ENCODE data around the gene FSD1.

The FSD1 gene

DNA sequence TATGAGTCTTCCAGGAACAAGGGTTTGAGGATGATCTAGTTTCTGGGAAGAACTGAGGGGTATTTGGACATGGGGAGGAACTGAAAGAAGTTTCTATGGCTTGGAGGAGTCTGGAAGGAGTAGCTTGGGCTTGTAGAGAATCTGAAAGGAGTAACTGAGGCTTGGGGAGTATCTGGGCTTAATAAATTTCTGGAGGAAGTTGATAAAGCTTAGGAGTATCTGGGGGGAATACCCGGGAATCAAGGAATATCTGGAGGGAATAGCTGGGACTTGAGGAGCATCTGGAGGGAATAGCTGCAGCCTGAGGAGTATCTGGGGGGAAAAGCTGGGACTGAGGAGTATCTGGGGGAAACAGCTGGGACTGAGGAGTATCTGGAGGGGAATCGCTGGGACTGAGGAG, 16.0 kb downstream of the FSD1 start:
- DNase-seq, result no peak

DNA sequence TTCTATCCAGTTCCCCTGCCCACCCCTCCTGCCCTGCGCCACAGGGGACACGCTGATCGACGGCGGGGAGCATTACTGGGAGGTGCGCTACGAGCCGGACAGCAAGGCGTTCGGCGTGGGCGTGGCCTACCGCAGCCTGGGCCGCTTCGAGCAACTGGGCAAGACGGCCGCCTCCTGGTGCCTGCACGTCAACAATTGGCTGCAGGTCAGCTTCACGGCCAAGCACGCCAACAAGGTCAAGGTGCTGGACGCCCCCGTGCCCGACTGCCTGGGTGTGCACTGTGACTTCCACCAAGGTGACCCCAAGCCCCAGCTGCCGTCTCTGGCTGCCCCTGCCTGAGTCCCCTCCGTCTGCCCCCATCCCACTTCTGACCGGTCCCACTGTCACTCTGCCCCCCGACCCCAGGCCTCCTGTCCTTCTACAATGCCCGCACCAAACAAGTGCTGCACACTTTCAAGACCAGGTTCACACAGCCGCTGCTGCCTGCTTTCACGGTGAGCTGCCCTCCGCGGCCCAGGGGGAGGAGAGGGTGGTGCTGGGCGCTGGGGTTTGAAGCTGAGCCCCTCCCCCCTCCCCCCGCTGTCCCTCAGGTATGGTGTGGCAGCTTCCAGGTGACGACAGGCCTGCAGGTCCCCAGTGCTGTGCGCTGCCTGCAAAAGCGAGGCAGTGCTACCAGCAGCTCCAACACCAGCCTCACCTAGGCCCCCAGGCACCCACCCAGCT, 18.7 kb downstream of the FSD1 start:
- DNase-seq, result no peak

DNA sequence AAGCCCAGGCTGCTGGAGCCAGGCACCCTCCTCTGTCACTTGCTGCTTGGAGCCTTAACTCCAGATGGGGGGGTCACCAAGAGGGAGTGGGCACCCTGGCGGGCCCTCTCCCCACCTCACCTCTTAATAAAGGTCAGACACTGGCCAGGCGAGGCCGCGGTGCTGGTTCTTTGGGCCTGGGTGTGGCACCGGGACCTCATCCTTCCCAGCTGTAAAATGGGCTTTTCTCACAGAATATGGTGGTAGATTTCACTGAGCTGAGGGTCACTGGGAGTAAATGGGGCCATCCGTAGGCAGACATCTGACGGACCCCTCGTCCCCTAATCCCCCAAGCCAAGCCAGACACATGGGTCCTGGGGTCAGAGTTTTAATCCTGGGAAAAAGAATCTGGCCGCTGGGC, 19.3 kb downstream of the FSD1 start:
- no peak for DNase-seq

DNA sequence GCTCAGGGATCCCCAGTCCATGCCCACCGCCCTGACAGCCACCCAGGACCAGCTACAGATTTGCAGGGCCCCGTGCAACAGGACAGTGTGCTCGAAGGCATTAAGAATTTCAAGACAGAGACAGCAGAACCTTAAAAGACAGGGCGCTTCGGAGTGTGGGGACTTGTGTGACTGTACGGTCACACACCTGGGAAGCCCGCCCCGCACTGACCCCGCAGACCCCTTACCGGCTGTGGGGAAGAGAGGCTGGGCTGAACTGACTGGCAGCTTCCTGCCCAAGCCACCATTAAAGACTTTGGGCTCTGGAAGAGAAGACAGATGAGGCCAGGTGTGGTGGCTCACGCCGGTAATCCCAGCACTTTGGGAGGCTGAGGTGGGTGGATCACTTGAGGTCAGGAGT, 19.8 kb downstream of the FSD1 start:
- no peak for DNase-seq

DNA sequence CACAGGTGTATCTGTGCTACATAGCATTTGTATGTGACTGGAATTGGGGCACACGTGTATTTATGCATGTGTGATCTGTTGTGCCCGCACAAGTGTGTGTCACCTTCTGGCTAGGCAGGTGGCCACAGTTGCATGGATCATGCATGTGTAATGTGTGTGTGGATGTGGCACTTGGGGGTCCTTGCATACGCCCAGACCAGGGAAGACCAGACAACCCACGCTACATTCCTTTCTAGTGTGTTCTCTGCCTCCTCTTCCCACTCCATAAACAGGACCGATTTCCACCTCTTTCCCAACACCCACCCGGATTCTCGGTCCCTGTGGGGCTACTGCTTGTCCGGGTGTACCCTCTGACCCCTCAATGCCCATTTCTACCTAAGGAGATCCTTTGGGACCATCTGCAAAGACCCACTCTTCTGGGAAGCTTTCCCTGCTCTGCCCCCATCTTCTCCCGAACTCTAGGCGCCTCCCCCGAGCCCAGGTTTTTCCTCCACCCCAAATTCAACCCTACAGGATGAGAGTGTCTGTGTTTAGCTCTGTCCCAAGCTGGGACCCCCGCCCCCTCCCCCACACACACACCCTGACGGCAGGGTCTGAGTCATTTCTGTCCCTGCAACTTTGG, 21.9 kb downstream of the FSD1 start:
- DNase-seq, result no peak

DNA sequence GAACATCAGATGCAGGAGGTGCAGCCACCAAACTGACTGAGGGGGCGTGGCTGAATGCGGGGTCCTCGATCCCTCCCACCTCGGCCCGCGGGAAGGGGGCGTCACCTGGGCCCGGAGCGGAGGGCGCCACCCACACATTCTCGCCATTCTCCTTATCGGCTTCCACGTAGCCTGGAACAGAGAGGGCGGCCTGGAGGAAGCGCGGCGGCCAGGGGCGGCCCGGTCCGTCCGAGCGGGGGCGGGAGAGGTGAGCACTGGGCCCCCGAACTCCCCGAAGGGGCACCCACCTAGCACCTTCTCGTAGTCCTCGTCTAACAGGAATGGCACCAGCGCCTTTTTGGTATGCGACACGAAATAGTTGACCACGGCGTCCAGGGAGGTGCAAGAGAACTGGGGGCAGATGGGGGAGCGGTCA, 22.4 kb downstream of the FSD1 start:
- peak; percentile 27 for DNase-seq

DNA sequence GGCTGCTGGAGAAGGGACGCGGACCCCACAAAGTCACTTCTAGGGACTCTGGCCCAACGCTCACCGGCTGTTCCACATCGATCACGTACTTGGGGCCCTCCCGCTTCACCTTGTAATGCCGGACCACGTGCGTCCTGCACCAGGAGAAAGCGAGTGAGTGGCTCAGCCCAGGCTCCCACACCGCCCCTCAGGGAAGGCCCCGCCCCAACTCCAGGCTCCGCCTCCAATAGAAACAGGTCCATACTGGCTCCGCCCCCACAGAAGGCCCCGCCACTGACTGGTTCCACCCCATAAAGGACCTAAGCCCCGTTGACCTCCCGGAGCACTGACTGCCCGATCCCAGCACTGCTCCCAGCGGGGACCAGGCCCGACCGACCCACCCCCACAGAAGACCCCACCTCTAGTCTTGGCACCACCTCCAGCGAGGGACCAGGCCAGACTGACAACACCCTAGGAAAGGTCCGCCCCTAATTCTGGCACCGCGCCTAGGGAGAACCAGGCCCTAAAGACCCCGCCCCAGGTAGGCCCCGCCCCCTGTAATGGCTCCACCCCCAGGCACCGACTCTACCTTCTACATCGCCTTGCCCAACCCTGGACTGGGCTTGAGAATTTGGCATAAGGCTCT, 23.0 kb downstream of the FSD1 start:
- DNase-seq, result peak; percentile 76

DNA sequence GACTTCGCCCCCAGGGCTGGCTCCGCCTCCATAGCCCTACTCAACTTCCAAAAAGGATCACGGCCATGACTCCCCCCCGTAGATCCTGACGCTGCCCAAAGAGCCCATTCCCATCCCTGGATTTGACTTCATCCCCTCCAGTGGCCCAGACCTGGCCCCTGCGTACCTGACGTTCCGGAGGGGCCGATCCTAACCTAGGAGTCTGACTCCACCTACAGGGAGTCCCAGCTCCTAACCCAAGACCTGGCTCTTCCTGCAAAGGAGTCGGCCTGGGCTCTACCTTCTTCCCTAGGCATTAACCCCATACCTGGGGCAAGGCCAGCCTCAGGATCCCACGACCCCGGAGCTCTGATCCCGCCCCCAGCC, 23.5 kb downstream of the FSD1 start:
- DNase-seq, result no peak

DNA sequence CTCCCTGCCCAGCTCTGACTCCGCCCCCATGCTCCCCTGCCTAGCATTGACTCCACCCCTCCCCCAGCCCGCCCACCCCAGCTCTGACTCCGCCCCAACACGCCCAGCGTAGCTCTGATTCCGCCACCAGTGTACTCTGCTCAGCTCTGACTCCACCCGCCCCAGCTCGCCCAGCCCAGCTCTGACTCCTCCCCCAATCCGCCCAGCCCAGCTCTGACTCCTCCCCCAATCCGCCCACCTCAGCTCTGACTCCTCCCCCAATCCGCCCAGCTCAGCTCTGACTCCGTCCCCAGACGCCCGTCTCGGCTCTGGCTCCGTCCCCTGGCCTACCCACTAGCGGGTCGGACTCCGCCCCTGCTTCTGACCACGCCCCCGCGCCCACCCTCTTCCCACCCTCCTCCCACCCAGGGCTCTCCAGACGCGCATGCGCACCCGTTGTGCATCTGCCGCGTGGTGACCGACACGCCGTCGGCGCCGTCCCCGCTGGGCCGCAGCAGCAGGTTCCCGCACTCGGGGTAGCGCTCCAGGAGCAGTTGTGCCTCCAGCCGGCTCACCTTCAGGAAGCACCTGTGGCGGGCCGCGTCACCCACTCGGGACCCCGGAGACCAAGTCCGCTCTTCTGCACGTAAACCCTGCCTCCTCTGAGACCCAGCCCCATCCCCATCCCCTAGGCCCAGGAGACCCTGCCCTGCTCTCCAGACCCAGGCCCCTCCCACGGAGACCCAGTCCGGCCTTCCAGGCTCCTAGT, 24.0 kb downstream of the FSD1 start:
- DNase-seq, result peak; percentile 97

DNA sequence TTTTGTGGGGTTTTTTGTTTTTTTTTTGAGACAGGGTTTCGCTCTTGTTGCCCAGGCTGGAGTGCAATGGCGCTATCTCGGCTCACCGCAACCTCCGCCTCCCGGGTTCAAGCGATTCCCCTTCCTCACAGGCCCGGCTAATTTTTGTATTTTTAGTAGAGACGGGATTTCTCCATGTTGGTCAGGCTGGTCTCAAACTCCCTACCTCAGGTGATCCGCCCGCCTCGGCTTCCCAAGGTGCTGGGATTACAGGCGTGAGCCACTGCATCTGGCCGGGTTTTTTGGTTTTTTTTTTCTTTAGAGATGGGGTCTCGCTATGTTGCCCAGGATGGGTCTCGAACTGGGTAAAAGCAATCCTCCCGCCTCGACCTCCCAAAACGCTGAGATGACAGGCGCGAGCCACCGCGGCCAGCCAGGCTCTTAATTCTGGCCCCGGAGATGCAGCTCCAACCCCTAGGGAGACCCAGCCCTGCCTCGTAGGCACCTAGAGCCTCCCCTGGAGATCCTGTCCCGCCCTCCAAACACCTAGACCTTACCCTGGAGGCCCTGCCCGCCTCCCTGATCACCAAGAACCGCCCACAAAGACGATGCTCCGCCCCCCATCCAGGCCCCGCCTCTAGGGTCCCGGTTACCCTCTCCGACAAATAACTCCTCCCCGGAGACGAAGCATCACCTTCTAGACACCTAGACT, 24.7 kb downstream of the FSD1 start:
- DNase-seq, result peak; percentile 55

DNA sequence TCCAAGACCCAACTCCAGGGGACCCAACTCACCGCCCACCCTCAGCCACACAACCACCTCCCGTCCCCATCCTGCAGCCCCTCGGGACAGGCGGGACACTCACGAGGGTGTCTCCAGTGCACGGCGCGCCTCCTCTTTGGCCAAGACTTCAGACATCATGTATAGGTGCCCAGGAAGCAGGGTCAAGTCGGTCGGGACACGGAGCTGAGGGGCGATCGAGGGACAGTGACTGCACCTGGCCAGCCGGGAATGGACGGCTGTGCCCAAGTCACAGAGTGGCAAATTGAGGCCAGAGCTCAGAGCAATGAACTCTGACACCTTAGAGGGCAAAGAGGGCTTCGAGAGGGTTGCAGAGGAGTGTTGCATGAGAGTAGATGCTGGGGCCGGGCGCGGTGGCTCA, 25.5 kb downstream of the FSD1 start:
- no peak for DNase-seq

DNA sequence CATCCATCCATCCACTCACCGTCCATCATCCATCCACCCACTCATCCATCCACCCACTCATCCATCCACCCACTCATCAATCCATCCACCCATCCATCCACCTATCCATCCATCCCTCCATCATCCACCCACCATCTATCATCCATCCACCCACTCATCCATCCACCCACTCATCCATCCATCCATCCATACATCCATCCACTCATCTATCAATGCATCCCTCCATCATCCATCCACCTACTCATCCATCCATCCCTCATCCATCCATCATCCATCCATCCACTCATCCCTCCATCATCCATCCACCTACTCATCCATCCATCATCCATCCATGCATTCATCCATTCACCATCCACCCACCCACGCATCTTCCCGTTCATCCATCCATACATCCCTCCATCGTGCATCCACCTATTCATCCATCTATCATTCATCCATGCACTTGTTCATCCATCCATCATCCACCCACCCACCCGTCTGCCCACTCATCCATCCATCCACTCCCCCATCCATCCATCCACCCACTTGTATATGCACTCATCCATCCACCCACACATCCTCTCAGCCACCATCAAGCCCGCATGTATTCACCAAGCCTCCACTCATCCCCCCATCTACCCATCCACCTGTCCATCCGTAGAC, 30.7 kb downstream of the FSD1 start:
- DNase-seq, result no peak

DNA sequence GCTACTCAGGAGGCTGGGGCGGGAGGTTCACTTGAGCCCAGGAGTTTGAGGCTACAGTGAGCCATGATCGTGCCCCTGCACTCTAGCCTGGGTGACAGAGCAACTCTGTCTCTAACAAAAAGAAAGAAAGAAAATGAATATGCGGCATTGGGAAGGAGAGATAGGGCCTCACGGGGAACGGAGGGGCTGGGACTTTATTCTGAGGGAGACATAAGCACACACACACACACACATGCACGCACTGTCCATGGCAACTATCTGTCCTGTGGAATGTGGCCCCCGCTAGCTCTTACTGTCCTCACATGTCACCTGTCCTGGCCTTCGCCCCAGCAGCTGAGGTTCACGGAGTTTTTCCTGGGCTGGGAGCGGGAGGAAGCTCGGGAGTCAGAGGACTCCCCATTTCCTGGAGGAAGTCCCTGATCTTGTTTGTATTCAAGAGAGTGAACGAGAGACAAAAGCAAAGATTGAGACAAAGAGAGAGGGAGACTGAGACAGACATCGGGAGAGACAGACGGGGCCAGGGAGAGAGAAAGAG, 33.6 kb downstream of the FSD1 start:
- no peak for DNase-seq

DNA sequence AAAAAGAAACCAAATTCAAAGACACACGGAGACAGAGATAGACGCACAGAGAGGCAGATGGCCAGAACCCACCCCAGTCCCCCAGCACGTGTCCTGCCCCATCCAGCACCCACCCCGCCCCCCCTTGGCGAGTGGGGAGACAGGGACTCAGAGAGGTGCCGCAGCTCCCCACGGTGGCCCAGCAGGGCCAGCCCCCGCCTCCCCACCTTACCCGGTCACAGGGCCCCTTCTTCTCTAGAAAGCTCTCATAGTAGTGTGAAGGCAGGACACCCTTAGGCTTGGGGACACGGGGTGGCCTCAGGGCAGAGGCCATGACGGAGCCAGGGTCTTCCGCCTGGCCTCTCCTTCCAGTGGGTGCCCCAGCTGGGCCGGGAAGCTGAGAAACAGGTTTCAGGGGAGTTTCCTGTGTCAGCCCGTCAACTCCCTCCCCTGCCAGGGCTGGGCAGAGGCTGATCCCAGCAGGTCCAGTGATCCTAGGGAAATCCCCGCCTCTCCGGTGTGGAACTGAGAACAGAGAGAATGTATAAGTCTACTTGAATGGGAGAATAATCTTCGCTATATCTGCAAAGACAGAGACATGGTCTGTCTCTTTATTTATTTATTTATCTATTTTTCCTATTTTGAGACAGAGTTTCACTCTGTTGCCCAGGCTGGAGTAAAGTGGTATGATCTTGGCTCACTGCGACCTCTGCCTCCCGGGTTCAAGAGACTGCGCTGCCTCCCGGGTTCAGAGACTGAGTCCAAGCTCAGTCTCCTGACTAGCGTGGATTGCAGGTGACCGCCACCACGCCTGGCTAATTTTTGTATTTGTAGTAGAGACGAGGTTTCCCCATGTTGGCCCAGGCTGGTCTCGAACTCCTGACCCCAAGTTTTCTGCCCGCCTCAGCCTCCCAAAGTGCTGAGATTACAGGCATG, 34.3 kb downstream of the FSD1 start, which contains the start of gene STAP2:
STAP2 (minus strand) TSS at position 387 of the 915 bp plus-strand sequence; CDS start at position 313, 74 bp downstream.
- no peak for DNase-seq

DNA sequence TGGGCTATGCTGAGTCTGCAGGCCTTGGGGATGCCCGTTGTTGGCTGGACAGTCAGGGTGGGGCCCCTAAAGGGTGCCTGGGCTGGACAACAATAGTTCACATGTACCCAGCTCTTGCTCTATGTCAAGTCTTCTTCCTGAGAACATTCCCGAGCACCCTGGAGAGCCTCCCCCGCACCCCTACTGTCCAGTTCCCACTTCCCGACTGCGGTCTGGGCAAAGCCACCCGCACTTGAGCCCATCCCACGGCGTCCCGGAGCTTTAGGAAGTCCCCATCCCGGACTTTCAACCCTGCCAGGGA, 37.9 kb downstream of the FSD1 start:
- DNase-seq, result no peak

DNA sequence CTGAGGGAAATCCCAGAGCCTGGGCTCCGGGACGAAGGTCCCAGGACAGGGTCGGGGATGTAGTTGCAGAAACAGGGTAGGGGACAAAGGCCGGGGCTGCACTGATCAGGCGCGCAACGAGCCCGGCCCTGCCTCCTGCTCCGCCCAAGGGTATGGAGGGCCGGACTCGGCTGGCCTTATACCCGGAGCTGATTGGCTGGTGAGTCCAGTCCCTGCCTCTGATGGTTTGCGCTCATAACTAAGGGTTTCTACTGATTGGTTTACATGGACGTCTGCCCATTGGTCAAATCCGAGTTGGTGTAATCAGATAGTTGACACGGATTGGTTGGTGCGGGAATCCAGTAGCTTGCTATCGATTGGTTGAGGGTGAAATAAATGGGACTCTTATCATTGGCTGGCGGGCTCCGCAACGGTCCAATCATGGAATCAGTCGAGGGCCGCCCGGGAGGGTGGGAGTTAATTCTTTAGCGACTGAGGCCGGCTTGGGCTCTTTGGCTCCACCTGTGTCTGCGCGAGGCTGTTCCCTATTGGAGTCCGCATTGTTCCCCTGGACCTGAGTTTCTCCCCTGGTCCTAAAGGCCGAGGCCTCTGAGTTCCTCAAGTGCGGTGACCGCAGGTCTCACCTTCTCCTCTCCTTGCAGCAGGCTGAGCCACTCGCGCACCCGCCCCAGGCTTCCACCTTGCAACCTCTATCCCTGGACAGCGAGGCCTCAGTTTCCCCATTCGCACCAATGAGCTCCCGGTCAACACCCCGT, 38.4 kb downstream of the FSD1 start:
- peak; percentile 99 for DNase-seq

DNA sequence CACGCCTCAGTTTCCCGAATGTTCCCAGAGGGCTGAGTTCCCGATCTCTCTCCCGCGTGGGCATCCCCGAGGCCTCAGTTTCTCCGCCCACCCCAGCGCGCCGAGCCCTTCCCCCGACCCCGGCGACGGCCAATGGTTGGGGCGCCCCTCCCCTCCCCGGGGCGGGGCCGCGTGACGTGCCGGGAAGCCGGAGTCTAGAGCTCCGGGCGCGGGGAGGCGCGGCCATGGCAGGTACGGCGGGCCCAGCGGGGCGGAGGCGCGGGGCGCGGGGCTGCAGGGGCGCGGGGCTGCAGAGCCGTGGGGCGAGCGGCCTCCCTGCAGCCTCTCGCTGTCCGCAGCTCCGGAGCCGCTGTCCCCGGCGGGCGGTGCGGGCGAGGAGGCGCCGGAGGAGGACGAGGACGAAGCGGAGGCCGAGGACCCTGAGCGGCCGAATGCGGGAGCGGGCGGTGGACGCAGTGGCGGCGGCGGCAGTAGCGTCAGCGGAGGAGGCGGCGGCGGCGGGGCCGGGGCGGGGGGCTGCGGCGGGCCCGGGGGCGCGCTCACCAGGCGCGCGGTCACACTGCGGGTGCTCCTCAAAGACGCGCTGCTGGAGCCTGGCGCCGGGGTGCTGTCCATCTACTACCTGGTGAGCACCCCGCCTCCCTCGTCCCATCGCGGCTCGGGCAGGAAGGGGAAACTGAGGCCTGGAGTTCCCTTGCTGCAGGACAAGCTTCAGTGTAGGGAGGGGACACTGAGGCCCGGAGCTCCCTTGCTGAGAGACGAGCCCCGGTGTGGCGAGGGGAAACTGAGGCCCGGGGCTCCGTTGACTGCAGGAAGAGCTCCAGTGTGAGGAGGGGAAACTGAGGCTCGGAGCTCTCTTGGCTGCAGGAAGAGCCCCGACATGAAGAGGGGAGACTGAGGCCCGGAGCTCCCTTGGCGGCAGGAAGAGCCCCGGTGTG, 39.2 kb downstream of the FSD1 start, which contains the start of gene MPND:
MPND (plus strand) TSS at position 193 of the 938 bp plus-strand sequence; CDS start at position 225, 32 bp downstream.
- peak; percentile 92 for DNase-seq

DNA sequence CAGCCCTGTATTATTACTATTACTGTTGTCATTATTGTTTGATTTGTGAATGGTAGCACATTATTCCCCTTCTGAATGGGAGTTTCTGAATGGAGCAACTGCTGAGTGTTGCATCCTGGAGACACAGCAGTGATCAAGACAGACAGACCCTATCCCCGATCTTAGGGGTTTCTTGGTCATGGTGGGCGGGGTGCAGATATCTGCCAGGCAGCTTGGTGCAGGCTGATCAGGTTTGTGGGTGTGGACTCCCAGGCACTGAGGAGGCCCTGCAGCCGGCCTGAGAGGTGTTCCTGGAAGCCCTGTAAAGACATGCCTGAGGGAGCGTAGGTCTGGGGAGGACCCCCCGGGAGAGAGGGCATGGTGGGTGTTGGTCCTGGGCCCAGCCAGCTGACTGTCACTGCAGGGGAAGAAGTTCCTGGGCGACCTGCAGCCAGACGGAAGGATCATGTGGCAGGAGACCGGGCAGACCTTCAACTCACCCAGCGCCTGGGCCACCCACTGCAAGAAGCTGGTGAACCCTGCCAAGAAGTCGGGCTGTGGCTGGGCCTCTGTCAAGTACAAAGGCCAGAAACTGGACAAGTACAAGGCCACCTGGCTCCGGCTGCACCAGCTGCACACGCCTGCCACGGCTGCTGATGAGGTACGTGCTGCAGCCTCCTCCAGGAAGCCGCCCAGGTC, 41.1 kb downstream of the FSD1 start:
- no peak for DNase-seq

DNA sequence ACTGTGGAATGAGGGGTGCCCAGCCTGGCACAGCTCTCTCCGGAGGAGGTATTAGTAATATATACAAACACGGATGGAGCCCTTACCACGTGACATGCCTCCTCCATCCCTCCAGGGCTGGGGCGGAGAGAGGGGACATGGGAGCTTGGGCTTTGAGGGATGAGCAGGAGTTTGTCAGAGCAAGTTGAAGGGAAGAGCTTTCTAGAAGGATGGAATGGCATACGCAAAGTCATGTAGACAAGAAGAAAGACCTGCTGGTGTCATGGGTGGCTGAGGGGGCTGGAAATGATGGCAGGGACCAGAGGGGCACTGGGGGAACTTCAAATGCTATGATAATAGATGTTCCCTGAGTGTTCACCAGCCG, 41.6 kb downstream of the FSD1 start:
- no peak for DNase-seq
